Measurements from ENCODE around the gene PDX1. TPM values are rescaled to one million over a fixed set of nuclear protein-coding genes. Genes with fewer than 3 reads are reported as not detected.

Gene PDX1
- polyA plus RNA-seq, 3 donors: not detected

DNA sequence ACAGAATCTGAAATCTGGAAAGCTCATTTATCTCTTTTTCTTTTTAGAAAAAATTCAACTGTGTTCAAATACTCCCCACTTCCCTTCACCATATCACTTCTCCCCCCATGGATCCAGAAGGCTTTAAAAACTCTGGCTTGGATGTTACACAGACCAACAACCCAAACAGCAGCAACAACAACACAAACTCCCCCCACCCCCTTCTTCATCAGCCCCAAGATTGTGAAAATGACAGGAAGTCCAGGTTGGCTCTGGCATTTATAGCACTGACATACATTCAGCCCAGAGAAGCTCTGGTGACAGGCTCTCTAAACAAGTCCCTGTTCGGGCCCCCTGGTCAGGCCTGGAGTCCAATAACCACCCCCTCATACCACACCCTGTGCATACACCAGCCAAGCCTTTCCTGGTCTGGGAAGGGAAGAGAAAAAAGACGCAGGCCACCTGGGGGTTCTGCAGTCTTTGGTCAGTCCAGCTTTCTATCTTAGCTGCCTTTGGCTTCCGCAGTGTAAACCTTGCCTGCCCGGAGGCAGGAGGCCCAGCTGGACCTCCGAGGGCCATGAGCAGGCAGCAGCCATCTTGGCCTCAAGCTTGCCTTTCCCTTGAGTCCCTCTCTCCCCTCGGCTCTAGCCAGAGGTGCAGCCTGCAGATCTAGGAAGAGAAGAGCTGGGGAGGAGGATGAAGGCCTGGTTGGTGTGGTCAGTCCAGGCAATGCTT is 42.5 kb downstream of the PDX1 start:
- Histone ChIP-seq H3K4me2 (replicated peaks; ENCODE audit: extremely low read depth, low read length, poor library complexity, severe bottlenecking) (no peak overlapping the region), H3K9ac (ENCODE audit: insufficient read depth, low read length, poor library complexity, severe bottlenecking) (no peak overlapping the region), H3K4me1 (ENCODE audit: control insufficient read depth in 1 of 2, insufficient read depth in 2 of 2, low read length in 2 of 2) (peaks cover 13 to 19% of the 10 kb centered on the region in 2 donors), H3K79me2 (ENCODE audit: insufficient read depth, low read length) (no peaks in the 10 kb centered on the region), H3K4me3 (replicated peaks in 1 of 3; ENCODE audit: low read depth in 2 of 3, low read length in 3 of 3) (no peak overlapping the region), H2AFZ (ENCODE audit: insufficient read depth, low read depth, low read length, poor library complexity, severe bottlenecking) (no peak overlapping the region), H3K9me3 (replicated peaks in 1 of 2; ENCODE audit: control insufficient read depth in 1 of 2, insufficient read depth in 1 of 2, low read length in 2 of 2) (peaks cover 0 to 52% of the 10 kb centered on the region in 2 donors), H4K20me1 (ENCODE audit: insufficient read depth, low read length) (no peaks in the 10 kb centered on the region), H3K36me3 (replicated peaks in 1 of 2; ENCODE audit: control insufficient read depth in 1 of 2, insufficient read depth in 2 of 2, low read length in 2 of 2) (no peaks in the 10 kb centered on the region), H3K27me3 (ENCODE audit: control insufficient read depth in 2 of 2, insufficient read depth in 2 of 2, low read length in 2 of 2) (peaks cover 75 to 99% of the 10 kb centered on the region in 2 donors), H3K27ac (ENCODE audit: low read depth in 1 of 2, low read length in 2 of 2) (no peak overlapping the region)
- Mint-ChIP-seq H3K27me3 (ENCODE audit: low read depth in 3 of 3) (peaks cover 95 to 100% (median 97%) of the 10 kb centered on the region in 3 donors), H3K4me3 (peak overlapping the region in 1 of 2 donors; percentile 67), H3K9me3 (peaks cover 0 to 31% (median 9%) of the 10 kb centered on the region in 7 donors), H3K27ac (peak overlapping the region in 1 of 7 donors; percentile 24), H3K4me1 (peaks cover 27% of the 10 kb centered on the region), H3K36me3 (peaks cover 0 to 5% of the 10 kb centered on the region in 2 donors)
- intact Hi-C loops (cut with micrococcal nuclease): no loop called here
- 57% methylated on average over 2 of the region's 6 CpGs for WGBS (ENCODE audit: insufficient coverage)
- DNase-seq: no peak
- TF ChIP-seq, protein P1, sequence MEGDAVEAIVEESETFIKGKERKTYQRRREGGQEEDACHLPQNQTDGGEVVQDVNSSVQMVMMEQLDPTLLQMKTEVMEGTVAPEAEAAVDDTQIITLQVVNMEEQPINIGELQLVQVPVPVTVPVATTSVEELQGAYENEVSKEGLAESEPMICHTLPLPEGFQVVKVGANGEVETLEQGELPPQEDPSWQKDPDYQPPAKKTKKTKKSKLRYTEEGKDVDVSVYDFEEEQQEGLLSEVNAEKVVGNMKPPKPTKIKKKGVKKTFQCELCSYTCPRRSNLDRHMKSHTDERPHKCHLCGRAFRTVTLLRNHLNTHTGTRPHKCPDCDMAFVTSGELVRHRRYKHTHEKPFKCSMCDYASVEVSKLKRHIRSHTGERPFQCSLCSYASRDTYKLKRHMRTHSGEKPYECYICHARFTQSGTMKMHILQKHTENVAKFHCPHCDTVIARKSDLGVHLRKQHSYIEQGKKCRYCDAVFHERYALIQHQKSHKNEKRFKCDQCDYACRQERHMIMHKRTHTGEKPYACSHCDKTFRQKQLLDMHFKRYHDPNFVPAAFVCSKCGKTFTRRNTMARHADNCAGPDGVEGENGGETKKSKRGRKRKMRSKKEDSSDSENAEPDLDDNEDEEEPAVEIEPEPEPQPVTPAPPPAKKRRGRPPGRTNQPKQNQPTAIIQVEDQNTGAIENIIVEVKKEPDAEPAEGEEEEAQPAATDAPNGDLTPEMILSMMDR (IDR thresholded peaks at IDR 0.05): no peak

DNA sequence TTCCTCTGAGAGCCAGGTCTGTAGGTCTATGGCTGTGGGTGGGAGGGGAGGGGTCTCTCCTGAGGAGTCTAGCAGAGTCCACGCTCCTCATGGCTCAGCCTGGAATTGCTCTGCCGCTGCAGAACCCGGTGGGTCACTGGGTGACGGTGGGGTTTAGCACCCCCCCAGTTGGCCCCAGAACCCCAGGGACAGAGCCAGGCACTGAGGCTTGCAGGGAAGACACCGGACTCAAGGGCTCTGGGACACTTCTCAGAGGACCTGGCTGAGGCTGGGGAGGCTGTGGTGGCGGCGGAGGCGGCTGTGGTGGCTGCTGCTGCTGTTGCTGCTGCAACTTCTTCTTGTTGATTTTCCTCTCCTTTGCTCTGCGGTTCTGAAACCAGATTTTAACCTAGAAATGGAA is 43.2 kb downstream of the PDX1 start:
- Histone ChIP-seq H2AFZ (ENCODE audit: insufficient read depth, low read depth, low read length, poor library complexity, severe bottlenecking) (no peak overlapping the region), H3K9me3 (replicated peaks in 1 of 2; ENCODE audit: control insufficient read depth in 1 of 2, insufficient read depth in 1 of 2, low read length in 2 of 2) (peaks cover 0 to 53% of the 10 kb centered on the region in 2 donors), H3K4me3 (replicated peaks in 1 of 3; ENCODE audit: low read depth in 2 of 3, low read length in 3 of 3) (no peak overlapping the region), H3K4me2 (replicated peaks; ENCODE audit: extremely low read depth, low read length, poor library complexity, severe bottlenecking) (no peak overlapping the region), H3K36me3 (replicated peaks in 1 of 2; ENCODE audit: control insufficient read depth in 1 of 2, insufficient read depth in 2 of 2, low read length in 2 of 2) (no peaks in the 10 kb centered on the region), H3K4me1 (ENCODE audit: control insufficient read depth in 1 of 2, insufficient read depth in 2 of 2, low read length in 2 of 2) (peaks cover 14 to 19% of the 10 kb centered on the region in 2 donors), H4K20me1 (ENCODE audit: insufficient read depth, low read length) (no peaks in the 10 kb centered on the region), H3K79me2 (ENCODE audit: insufficient read depth, low read length) (no peaks in the 10 kb centered on the region), H3K27ac (ENCODE audit: low read depth in 1 of 2, low read length in 2 of 2) (no peak overlapping the region), H3K27me3 (ENCODE audit: control insufficient read depth in 2 of 2, insufficient read depth in 2 of 2, low read length in 2 of 2) (peaks cover 76 to 99% of the 10 kb centered on the region in 2 donors), H3K9ac (ENCODE audit: insufficient read depth, low read length, poor library complexity, severe bottlenecking) (no peak overlapping the region)
- H3K4me3 Mint-ChIP-seq: peak overlapping the region in 1 of 2 donors; percentile 72
- no peak overlapping the region for H3K27ac Mint-ChIP-seq
- TF ChIP-seq, protein P1 (IDR thresholded peaks at IDR 0.05): no peak
- DNase-seq: no peak
- peaks cover 32% of the 10 kb centered on the region for H3K4me1 Mint-ChIP-seq
- peaks cover 0 to 32% (median 9%) of the 10 kb centered on the region in 7 donors for H3K9me3 Mint-ChIP-seq
- WGBS (ENCODE audit: insufficient coverage): 75% methylated on average over 8 of the region's 9 CpGs
- peaks cover 96 to 100% (median 97%) of the 10 kb centered on the region in 3 donors for H3K27me3 Mint-ChIP-seq (ENCODE audit: low read depth in 3 of 3)
- H3K36me3 Mint-ChIP-seq: peaks cover 3 to 5% of the 10 kb centered on the region in 2 donors
- intact Hi-C loops (cut with micrococcal nuclease): no loop called here
